GM21367 (cell line): Measurements from ENCODE around the gene DCUN1D5.

Source experiments
- ATAC-seq: cut with Tn5 transposase; IDR thresholded peaks from one replicate; pipeline ENCODE4 v1.9.1; 2021; ENCODE audit not compliant: unreplicated experiment

DCUN1D5 gene

GRCh38 chr11:103055221-103055890, 36.6 kb downstream of the DCUN1D5 start:
- ATAC-seq, result no peak

GRCh38 chr11:103053997-103054396, 38.0 kb downstream of the DCUN1D5 start:
- ATAC-seq, result no peak

- no peak for ATAC-seq
These were observed 40.0 kb downstream of the DCUN1D5 start for GRCh38 chr11:103051981-103052380.

- no peak for ATAC-seq
These were observed 40.7 kb downstream of the DCUN1D5 start for GRCh38 chr11:103051151-103051801.

- ATAC-seq, result no peak
These were observed 41.6 kb downstream of the DCUN1D5 start for GRCh38 chr11:103050351-103050750.

- ATAC-seq, result no peak
These were observed 44.1 kb downstream of the DCUN1D5 start for GRCh38 chr11:103047837-103048236.

- no peak for ATAC-seq
These were observed 47.9 kb downstream of the DCUN1D5 start for GRCh38 chr11:103043826-103044678.

GRCh38 chr11:103042161-103042560, 49.8 kb downstream of the DCUN1D5 start:
- ATAC-seq, result no peak

- peak; percentile 98 for ATAC-seq
These were observed 56.0 kb downstream of the DCUN1D5 start for GRCh38 chr11:103035791-103036434.

GRCh38 chr11:103035216-103035615, 56.7 kb downstream of the DCUN1D5 start:
- no peak for ATAC-seq

GRCh38 chr11:103031834-103032233, 60.1 kb downstream of the DCUN1D5 start:
- ATAC-seq, result no peak

GRCh38 chr11:103029401-103029800, 62.6 kb downstream of the DCUN1D5 start:
- no peak for ATAC-seq

- ATAC-seq, result peak; percentile 85
These were observed 63.5 kb downstream of the DCUN1D5 start for GRCh38 chr11:103028304-103029020.

GRCh38 chr11:103024086-103024485, 67.9 kb downstream of the DCUN1D5 start:
- no peak for ATAC-seq

GRCh38 chr11:103016031-103016430, 75.9 kb downstream of the DCUN1D5 start:
- ATAC-seq, result no peak

GRCh38 chr11:103013421-103013820, 78.5 kb downstream of the DCUN1D5 start:
- no peak for ATAC-seq
